Measurements from ENCODE around the gene PLEKHG1.
A peak's percentile ranks its signal among the peaks of the same experiment; 100 is the strongest.

PLEKHG1 gene

GRCh38 chr6:150589852-150590251 lies 9.8 kb upstream of the PLEKHG1 start:
- Histone ChIP-seq H3K36me3 (ENCODE audit: control insufficient read depth, insufficient read depth, low read length) (no peaks in the 10 kb centered on the region), H3K4me1 (ENCODE audit: control insufficient read depth, insufficient read depth, low read length) (0 out of 2 replicates have a peak, but pooled peaks cover 5% of the 10 kb centered on the region)

DNA sequence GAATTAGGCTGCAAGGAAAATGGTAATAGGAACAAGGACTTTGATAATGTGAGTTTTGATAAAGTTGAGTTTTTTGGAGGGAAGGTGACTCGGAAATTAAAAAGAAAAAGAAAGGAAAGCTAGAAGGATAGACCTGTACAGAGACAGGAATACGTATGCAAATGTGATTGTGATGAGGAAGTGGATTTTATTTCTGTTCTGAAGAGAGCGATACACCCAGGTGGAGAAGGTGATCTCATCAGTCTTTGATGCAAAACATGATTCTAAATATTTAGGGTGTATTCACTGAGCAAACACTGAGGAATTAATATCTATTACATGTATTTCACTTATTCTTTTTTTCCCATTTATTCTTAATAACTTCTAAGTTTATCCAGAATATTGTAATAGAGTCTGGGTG lies 9.2 kb upstream of the PLEKHG1 start:
- no peak overlapping the region for H3K27ac ChIP-seq (ENCODE audit: low read depth, low read length)
- no peaks in the 10 kb centered on the region for H3K36me3 ChIP-seq (ENCODE audit: control insufficient read depth, insufficient read depth, low read length)
- 0 out of 2 replicates have a peak, but pooled peaks cover 5% of the 10 kb centered on the region for H3K4me1 ChIP-seq (ENCODE audit: control insufficient read depth, insufficient read depth, low read length)
- no peak overlapping the region for H3K9ac ChIP-seq (ENCODE audit: low read depth, low read length)
- no peak overlapping the region for H3K4me3 ChIP-seq (ENCODE audit: low read depth, low read length)
- H3K27me3 ChIP-seq (ENCODE audit: control insufficient read depth, insufficient read depth, low read length) = no peaks in the 10 kb centered on the region
- H3K9me3 ChIP-seq (ENCODE audit: control insufficient read depth, insufficient read depth, low read length) = no peaks in the 10 kb centered on the region

More at GRCh38 chr6:150589852-150590251, 9.8 kb upstream of the PLEKHG1 start:
- Histone ChIP-seq H3K9me3 (ENCODE audit: control insufficient read depth, insufficient read depth, low read length) (no peaks in the 10 kb centered on the region), H3K27ac (ENCODE audit: low read depth, low read length) (no peak overlapping the region), H3K27me3 (ENCODE audit: control insufficient read depth, insufficient read depth, low read length) (no peaks in the 10 kb centered on the region), H3K4me3 (ENCODE audit: low read depth, low read length) (no peak overlapping the region), H3K9ac (ENCODE audit: low read depth, low read length) (no peak overlapping the region)

GRCh38 chr6:150592377-150592995 lies 7.2 kb upstream of the PLEKHG1 start:
- peaks cover 12% of the 10 kb centered on the region for H3K27me3 ChIP-seq (ENCODE audit: control insufficient read depth, insufficient read depth, low read length)
- H3K4me1 ChIP-seq (ENCODE audit: control insufficient read depth, insufficient read depth, low read length) = 0 out of 2 replicates have a peak, but pooled peaks cover 5% of the 10 kb centered on the region
- no peak overlapping the region for H3K9ac ChIP-seq (ENCODE audit: low read depth, low read length)
- no peaks in the 10 kb centered on the region for H3K36me3 ChIP-seq (ENCODE audit: control insufficient read depth, insufficient read depth, low read length)
- H3K9me3 ChIP-seq (ENCODE audit: control insufficient read depth, insufficient read depth, low read length) = no peaks in the 10 kb centered on the region
- H3K27ac ChIP-seq (ENCODE audit: low read depth, low read length) = no peak overlapping the region
- no peak overlapping the region for H3K4me3 ChIP-seq (ENCODE audit: low read depth, low read length)

DNA sequence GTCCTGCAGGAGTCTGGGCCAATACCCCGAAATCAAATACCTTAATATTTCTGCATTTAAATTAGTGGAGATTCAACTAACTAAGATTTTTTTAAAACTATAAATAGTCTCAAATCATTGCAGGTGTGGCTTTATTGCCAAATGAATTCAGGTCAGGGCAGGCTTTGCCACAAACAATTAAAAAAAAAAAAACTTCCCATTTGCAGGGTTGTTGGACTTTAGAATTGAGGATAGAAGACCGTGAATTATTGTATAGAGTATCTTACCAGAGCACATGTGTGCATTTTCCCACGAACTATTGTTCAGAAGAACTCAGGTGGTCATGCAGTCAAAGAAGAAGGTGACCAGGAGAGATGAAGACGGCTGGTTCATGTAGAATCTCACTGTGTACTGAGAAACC lies 6.6 kb upstream of the PLEKHG1 start:
- no peak overlapping the region for H3K4me3 ChIP-seq (ENCODE audit: low read depth, low read length)
- H3K27ac ChIP-seq (ENCODE audit: low read depth, low read length) = no peak overlapping the region
- peaks cover 18% of the 10 kb centered on the region for H3K27me3 ChIP-seq (ENCODE audit: control insufficient read depth, insufficient read depth, low read length)
- H3K9ac ChIP-seq (ENCODE audit: low read depth, low read length) = no peak overlapping the region
- H3K4me1 ChIP-seq (ENCODE audit: control insufficient read depth, insufficient read depth, low read length) = 0 out of 2 replicates have a peak, but pooled peaks cover 5% of the 10 kb centered on the region
- no peaks in the 10 kb centered on the region for H3K9me3 ChIP-seq (ENCODE audit: control insufficient read depth, insufficient read depth, low read length)
- no peaks in the 10 kb centered on the region for H3K36me3 ChIP-seq (ENCODE audit: control insufficient read depth, insufficient read depth, low read length)

DNA sequence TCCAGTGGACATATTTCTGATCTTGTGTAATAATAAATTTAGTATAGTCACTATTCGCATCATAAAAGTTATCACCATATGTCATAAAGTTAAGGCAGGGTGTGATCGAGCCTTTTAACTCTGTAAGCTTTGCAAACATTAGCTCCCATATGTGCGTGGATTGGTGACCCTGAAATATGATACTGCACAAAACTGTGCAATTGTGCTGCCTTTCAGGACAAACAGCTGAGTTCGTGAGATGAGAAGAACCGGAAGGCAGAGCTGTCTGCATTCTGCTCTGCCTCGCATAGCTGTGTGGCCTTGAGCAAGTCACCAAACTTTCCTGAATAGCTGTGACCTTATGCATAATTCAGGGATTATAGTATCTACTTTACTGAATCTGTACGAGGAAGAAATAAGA lies 3.2 kb upstream of the PLEKHG1 start:
- H3K36me3 ChIP-seq (ENCODE audit: control insufficient read depth, insufficient read depth, low read length) = no peaks in the 10 kb centered on the region
- no peaks in the 10 kb centered on the region; the same call in 1 of the 2 replicates for H3K4me1 ChIP-seq (ENCODE audit: control insufficient read depth, insufficient read depth, low read length)
- H3K9ac ChIP-seq (ENCODE audit: low read depth, low read length) = no peak overlapping the region
- no peaks in the 10 kb centered on the region for H3K9me3 ChIP-seq (ENCODE audit: control insufficient read depth, insufficient read depth, low read length)
- peaks cover 40% of the 10 kb centered on the region for H3K27me3 ChIP-seq (ENCODE audit: control insufficient read depth, insufficient read depth, low read length)
- H3K4me3 ChIP-seq (ENCODE audit: low read depth, low read length) = no peak overlapping the region
- no peak overlapping the region for H3K27ac ChIP-seq (ENCODE audit: low read depth, low read length)

DNA sequence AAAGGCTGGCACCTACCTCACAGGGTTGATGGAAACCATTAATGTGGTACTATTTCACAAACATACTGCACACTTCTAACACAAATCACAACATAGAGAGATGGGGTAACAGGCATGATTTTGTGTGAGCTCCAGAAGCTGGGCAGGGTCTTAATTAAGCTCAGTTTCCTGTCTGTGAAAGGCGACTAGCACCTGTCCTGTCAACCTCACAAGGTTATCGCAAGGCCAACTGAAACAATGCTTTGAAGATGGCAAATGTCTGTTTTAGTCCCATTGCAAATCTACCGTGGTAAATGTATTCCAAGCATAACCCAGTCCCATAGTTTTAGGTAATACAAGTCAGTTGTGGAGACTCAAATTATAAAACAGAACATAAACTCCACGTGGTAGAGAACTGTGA lies 1.3 kb upstream of the PLEKHG1 start:
- Histone ChIP-seq H3K27ac (ENCODE audit: low read depth, low read length) (no peak overlapping the region), H3K9ac (ENCODE audit: low read depth, low read length) (no peak overlapping the region), H3K36me3 (ENCODE audit: control insufficient read depth, insufficient read depth, low read length) (no peaks in the 10 kb centered on the region), H3K4me1 (ENCODE audit: control insufficient read depth, insufficient read depth, low read length) (no peaks in the 10 kb centered on the region; the same call in 1 of the 2 replicates), H3K4me3 (ENCODE audit: low read depth, low read length) (no peak overlapping the region), H3K9me3 (ENCODE audit: control insufficient read depth, insufficient read depth, low read length) (no peaks in the 10 kb centered on the region), H3K27me3 (ENCODE audit: control insufficient read depth, insufficient read depth, low read length) (peaks cover 58% of the 10 kb centered on the region)

DNA sequence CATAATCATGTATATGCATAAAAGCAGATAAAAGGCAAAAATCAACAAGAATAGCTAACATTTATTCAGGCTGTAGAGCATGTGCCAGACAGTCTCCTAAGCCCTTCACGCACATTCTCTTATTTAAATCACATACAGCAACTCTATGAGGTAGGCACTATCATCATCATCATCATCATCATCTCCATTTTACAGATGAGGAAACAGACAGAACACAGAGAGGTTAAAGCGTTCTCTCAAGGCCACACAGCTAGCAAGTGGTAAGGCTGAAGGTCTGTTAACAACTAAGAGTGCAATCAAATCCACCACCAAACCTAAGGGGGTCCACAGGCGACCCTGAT lies 857 bp upstream of the PLEKHG1 start:
- H3K27ac ChIP-seq (ENCODE audit: low read depth, low read length) = no peak overlapping the region
- H3K4me1 ChIP-seq (ENCODE audit: control insufficient read depth, insufficient read depth, low read length) = no peaks in the 10 kb centered on the region; the same call in 1 of the 2 replicates
- no peaks in the 10 kb centered on the region for H3K9me3 ChIP-seq (ENCODE audit: control insufficient read depth, insufficient read depth, low read length)
- H3K4me3 ChIP-seq (ENCODE audit: low read depth, low read length) = peak overlapping the region; percentile 66; the same call in 1 of the 2 replicates
- peaks cover 61% of the 10 kb centered on the region for H3K27me3 ChIP-seq (ENCODE audit: control insufficient read depth, insufficient read depth, low read length)
- no peak overlapping the region for H3K9ac ChIP-seq (ENCODE audit: low read depth, low read length)
- H3K36me3 ChIP-seq (ENCODE audit: control insufficient read depth, insufficient read depth, low read length) = no peaks in the 10 kb centered on the region

DNA sequence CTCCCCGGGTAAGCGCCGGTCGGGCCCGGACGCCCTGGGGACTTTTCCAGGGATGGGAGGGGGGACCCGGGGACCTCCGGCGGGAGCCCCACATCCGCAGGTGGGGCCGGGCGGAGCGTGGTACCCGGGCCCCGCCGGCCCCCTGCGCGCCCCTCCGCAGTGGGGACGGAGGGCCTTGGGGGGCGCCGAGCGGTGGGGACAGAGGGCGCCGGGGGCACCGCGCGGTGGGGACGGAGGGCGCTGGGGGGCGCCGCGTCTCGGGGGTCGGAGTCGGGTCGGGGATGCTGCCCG lies 270 bp downstream of the PLEKHG1 start:
- Histone ChIP-seq H3K9ac (ENCODE audit: low read depth, low read length) (no peak overlapping the region), H3K36me3 (ENCODE audit: control insufficient read depth, insufficient read depth, low read length) (no peaks in the 10 kb centered on the region), H3K4me3 (ENCODE audit: low read depth, low read length) (peak overlapping the region; percentile 66), H3K9me3 (ENCODE audit: control insufficient read depth, insufficient read depth, low read length) (no peaks in the 10 kb centered on the region), H3K27me3 (ENCODE audit: control insufficient read depth, insufficient read depth, low read length) (peaks cover 63% of the 10 kb centered on the region), H3K27ac (ENCODE audit: low read depth, low read length) (no peak overlapping the region), H3K4me1 (ENCODE audit: control insufficient read depth, insufficient read depth, low read length) (no peaks in the 10 kb centered on the region; the same call in 1 of the 2 replicates)

GRCh38 chr6:150600301-150601017 lies 774 bp downstream of the PLEKHG1 start:
- H3K9me3 ChIP-seq (ENCODE audit: control insufficient read depth, insufficient read depth, low read length) = no peaks in the 10 kb centered on the region
- H3K27me3 ChIP-seq (ENCODE audit: control insufficient read depth, insufficient read depth, low read length) = peaks cover 63% of the 10 kb centered on the region
- no peaks in the 10 kb centered on the region; the same call in 1 of the 2 replicates for H3K4me1 ChIP-seq (ENCODE audit: control insufficient read depth, insufficient read depth, low read length)
- H3K4me3 ChIP-seq (ENCODE audit: low read depth, low read length) = peak overlapping the region; percentile 66
- H3K9ac ChIP-seq (ENCODE audit: low read depth, low read length) = no peak overlapping the region
- H3K36me3 ChIP-seq (ENCODE audit: control insufficient read depth, insufficient read depth, low read length) = no peaks in the 10 kb centered on the region
- H3K27ac ChIP-seq (ENCODE audit: low read depth, low read length) = no peak overlapping the region

- Histone ChIP-seq H3K9me3 (ENCODE audit: control insufficient read depth, insufficient read depth, low read length) (no peaks in the 10 kb centered on the region), H3K4me1 (ENCODE audit: control insufficient read depth, insufficient read depth, low read length) (no peaks in the 10 kb centered on the region; the same call in 1 of the 2 replicates), H3K27ac (ENCODE audit: low read depth, low read length) (no peak overlapping the region), H3K27me3 (ENCODE audit: control insufficient read depth, insufficient read depth, low read length) (peaks cover 64% of the 10 kb centered on the region), H3K36me3 (ENCODE audit: control insufficient read depth, insufficient read depth, low read length) (no peaks in the 10 kb centered on the region), H3K4me3 (ENCODE audit: low read depth, low read length) (no peak overlapping the region), H3K9ac (ENCODE audit: low read depth, low read length) (no peak overlapping the region)
Observed at GRCh38 chr6:150601439-150601838, 1.8 kb downstream of the PLEKHG1 start.

DNA sequence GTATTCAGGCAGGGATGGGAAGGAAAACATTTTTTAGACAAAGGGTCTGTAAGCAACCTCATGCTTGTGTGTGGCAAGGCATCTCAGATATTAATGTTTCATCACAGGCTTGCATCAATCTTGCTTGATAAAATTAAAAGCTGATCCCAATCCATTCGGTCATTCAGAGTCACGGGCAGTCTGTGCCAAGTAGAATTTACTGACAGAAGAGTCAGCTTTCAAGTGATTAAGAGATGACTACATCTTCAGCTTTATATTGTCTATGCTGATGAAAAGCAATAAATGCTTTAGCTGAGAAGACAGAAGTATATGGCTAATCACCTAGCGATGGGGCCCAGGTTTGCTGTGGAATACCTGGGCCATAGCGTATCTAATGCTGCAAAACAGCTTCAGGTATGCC lies 3.5 kb downstream of the PLEKHG1 start:
- H3K9me3 ChIP-seq (ENCODE audit: control insufficient read depth, insufficient read depth, low read length) = no peaks in the 10 kb centered on the region
- H3K4me1 ChIP-seq (ENCODE audit: control insufficient read depth, insufficient read depth, low read length) = no peaks in the 10 kb centered on the region; the same call in 1 of the 2 replicates
- H3K9ac ChIP-seq (ENCODE audit: low read depth, low read length) = no peak overlapping the region
- H3K27ac ChIP-seq (ENCODE audit: low read depth, low read length) = no peak overlapping the region
- H3K36me3 ChIP-seq (ENCODE audit: control insufficient read depth, insufficient read depth, low read length) = no peaks in the 10 kb centered on the region
- no peak overlapping the region for H3K4me3 ChIP-seq (ENCODE audit: low read depth, low read length)
- H3K27me3 ChIP-seq (ENCODE audit: control insufficient read depth, insufficient read depth, low read length) = peaks cover 47% of the 10 kb centered on the region
